ENCODE measurements around the gene FLNB. TPM values are rescaled to one million over a fixed set of nuclear protein-coding genes. Genes with fewer than 3 reads are reported as not detected.

FLNB gene
- total and polyA plus RNA-seq, 2 of the 4 experiments (the other 2 are of a cell fraction): 78.0 to 136 TPM

DNA sequence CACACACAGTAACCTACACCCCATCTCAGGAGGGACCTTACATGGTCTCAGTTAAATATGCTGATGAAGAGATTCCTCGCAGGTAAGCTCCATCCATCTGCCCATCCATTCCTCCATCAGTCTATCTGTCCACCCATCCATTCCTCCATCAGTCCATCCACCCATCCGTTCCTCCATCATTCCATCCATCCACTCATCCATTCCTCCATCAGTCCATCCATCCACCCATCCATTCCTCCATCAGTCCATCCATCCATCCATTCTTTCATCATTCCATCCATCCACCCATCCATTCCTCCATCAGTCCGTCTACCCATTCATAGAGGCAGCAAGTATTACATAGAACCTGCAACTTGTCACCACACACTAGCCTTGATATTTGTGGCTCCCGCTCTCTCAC, 124.6 kb downstream of the FLNB start:
- Histone ChIP-seq H3K27me3 (ENCODE audit: control insufficient read depth, insufficient read depth, low read length) (no peaks in the 10 kb centered on the region), H3K9ac (ENCODE audit: low read depth, low read length) (no peak overlapping the region), H3K18ac (ENCODE audit: low read depth, low read length) (no peak overlapping the region), H2BK15ac (ENCODE audit: low read depth, low read length) (no peak overlapping the region), H2BK120ac (ENCODE audit: low read depth, low read length) (no peak overlapping the region), H3K9me1 (ENCODE audit: insufficient read depth, low read length) (peaks cover 28% of the 10 kb centered on the region), H3K14ac (replicated peaks; ENCODE audit: low read depth, low read length) (no peak overlapping the region), H3K36me3 (ENCODE audit: control insufficient read depth, insufficient read depth, low read length) (peaks cover 81% of the 10 kb centered on the region), H3K79me1 (ENCODE audit: low read depth in 1 of 2, low read length in 2 of 2) (peaks cover 54 to 67% of the 10 kb centered on the region in 2 experiments), H4K20me1 (ENCODE audit: insufficient read depth, low read length) (peaks cover 32% of the 10 kb centered on the region), H4K8ac (ENCODE audit: low read depth in 2 of 2, low read length in 2 of 2) (no peak overlapping the region), H3K4ac (ENCODE audit: low read depth, low read length) (no peak overlapping the region), H3K4me3 (ENCODE audit: insufficient read depth, low read depth, low read length) (no peak overlapping the region), H2AFZ (replicated peaks; ENCODE audit: low read length, poor library complexity) (no peak overlapping the region), H4K5ac (ENCODE audit: low read depth, low read length) (no peak overlapping the region), H3K23ac (ENCODE audit: low read depth, low read length) (no peak overlapping the region), H3K27ac (ENCODE audit: insufficient read depth, low read length) (no peak overlapping the region), H3K4me1 (ENCODE audit: control insufficient read depth, insufficient read depth, low read length) (no peaks in the 10 kb centered on the region), H2BK20ac (ENCODE audit: low read depth, low read length) (no peak overlapping the region), H3K9me3 (ENCODE audit: control insufficient read depth, insufficient read depth, low read length) (no peaks in the 10 kb centered on the region), H3K56ac (ENCODE audit: extremely low read depth, insufficient read depth, low read length) (no peak overlapping the region), H3K4me2 (ENCODE audit: low read depth, low read length) (no peak overlapping the region), H2AK5ac (ENCODE audit: low read depth, low read length) (no peak overlapping the region), H2BK5ac (ENCODE audit: low read depth, low read length, poor library complexity, severe bottlenecking) (peak overlapping the region; percentile 27), H2AK9ac (replicated peaks; ENCODE audit: low read depth, low read length, poor library complexity) (no peak overlapping the region), H4K91ac (ENCODE audit: insufficient read depth, low read depth, low read length) (no peak overlapping the region)
- dilution Hi-C loops (cut with HindIII; ENCODE audit: low sequenced_read_pairs, unreplicated experiment): no loop called here
- ATAC-seq (ENCODE audit: low read depth) (no peak), DNase-seq (no peak)
- intact Hi-C loops (cut with micrococcal nuclease): no loop called here
- CTCF ChIA-PET: no interaction called here
- POLR2A ChIA-PET (ENCODE audit: unreplicated experiment): no interaction called here
- in situ Hi-C loops (cut with MboI; ENCODE audit: low sequenced_read_pairs): no loop called here
- TF ChIP-seq RFX5 (IDR thresholded peaks at IDR 0.05; ENCODE audit: low read depth, low read length): no peak
- no peak for TF ChIP-seq BHLHE40 (IDR thresholded peaks at IDR 0.05; ENCODE audit: low read depth, low read length)
- TF ChIP-seq, protein P1, sequence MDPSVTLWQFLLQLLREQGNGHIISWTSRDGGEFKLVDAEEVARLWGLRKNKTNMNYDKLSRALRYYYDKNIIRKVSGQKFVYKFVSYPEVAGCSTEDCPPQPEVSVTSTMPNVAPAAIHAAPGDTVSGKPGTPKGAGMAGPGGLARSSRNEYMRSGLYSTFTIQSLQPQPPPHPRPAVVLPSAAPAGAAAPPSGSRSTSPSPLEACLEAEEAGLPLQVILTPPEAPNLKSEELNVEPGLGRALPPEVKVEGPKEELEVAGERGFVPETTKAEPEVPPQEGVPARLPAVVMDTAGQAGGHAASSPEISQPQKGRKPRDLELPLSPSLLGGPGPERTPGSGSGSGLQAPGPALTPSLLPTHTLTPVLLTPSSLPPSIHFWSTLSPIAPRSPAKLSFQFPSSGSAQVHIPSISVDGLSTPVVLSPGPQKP (IDR thresholded peaks at IDR 0.05; ENCODE audit: borderline replicate concordance, low read depth, low read length): no peak
- no peak for TF ChIP-seq MAFK (IDR thresholded peaks at IDR 0.05; ENCODE audit: low read depth, low read length)
- no peak for TF ChIP-seq SMC3 (IDR thresholded peaks at IDR 0.05; ENCODE audit: low read depth, low read length)
- TF ChIP-seq MAZ (IDR thresholded peaks at IDR 0.05; ENCODE audit: borderline replicate concordance, low read depth, low read length): no peak
- TF ChIP-seq NFE2L2 (IDR thresholded peaks at IDR 0.05; ENCODE audit: low read depth, low read length): no peak
- no peak for TF ChIP-seq CHD1 (IDR thresholded peaks at IDR 0.05; ENCODE audit: low read depth, low read length)
- no peak for TF ChIP-seq RCOR1 (IDR thresholded peaks at IDR 0.05; ENCODE audit: insufficient replicate concordance, low read length)
- no peak for TF ChIP-seq CEBPB (IDR thresholded peaks at IDR 0.05; ENCODE audit: low read depth, low read length)
- 90% methylated on average over 2 of the region's 4 CpGs; no CpG with 5 or more reads in 1 of the 2 experiments for WGBS, 2 experiments (ENCODE audit: extremely low coverage in 2 of 2, insufficient read length in 1 of 2)
- BruUV-seq (replicated peaks): no TSS peak
